Activated CD4-positive, alpha-beta memory T cell treated with anti-CD3 and anti-CD28 coated beads for 36 hours (primary cell): Measurements from ENCODE around the gene PRR18. TPM values are rescaled to one million over a fixed set of nuclear protein-coding genes. Genes with fewer than 3 reads are reported as not detected.
A peak's percentile ranks its signal among the peaks of the same experiment; 100 is the strongest.

Experiments
- CTCF ChIA-PET: fragments of 350-600 bp; sonication (Branson Sonifier 250); formaldehyde crosslinking; loops from one replicate; lab custom pipeline; 2021; ENCODE audit warnings: antibody characterized with exemption, inconsistent platforms; lab: Charles Lee
- POLR2A ChIA-PET: fragments of 350-600 bp; sonication (Branson Sonifier 250); formaldehyde crosslinking; loops from one replicate; lab custom pipeline; 2021; ENCODE audit warnings: antibody characterized with exemption; lab: Charles Lee
- DNase-seq: peaks from one replicate; pipeline ENCODE4 v3.0.0-alpha.2; 2020
- H3K27ac Mint-ChIP-seq: one replicate; pipeline ENCODE4 v1.8.0; 2021; ENCODE audit warnings: mixed read lengths
- H3K27me3 Mint-ChIP-seq: one replicate; pipeline ENCODE4 v1.8.0; 2021; ENCODE audit warnings: mixed read lengths
- H3K36me3 Mint-ChIP-seq: one replicate; pipeline ENCODE4 v1.8.0; 2021; ENCODE audit warnings: mixed read lengths
- H3K4me1 Mint-ChIP-seq: one replicate; pipeline ENCODE4 v1.8.0; 2021; ENCODE audit warnings: low read depth, mixed read lengths
- H3K4me3 Mint-ChIP-seq: one replicate; pipeline ENCODE4 v1.8.0; 2021; ENCODE audit warnings: mild to moderate bottlenecking, mixed read lengths
- H3K9me3 Mint-ChIP-seq: one replicate; pipeline ENCODE4 v1.8.0; 2021; ENCODE audit warnings: mixed read lengths
- intact Hi-C: fragments of 100-400 bp; cut with micrococcal nuclease; formaldehyde crosslinking; loops from one replicate; pipeline ENCODE4 v1.15.1; 2023
- total RNA-seq, 2 experiments: library from RNA; stranded (reverse); gene quantifications; one replicate each; pipeline ENCODE4 v1.2.3, GENCODE V29; 2021

The PRR18 gene
- total RNA-seq, 2 experiments from 2014 or later: 0.17 TPM; not detected in 1

GRCh38 chr6:166344240-166344639, 36.0 kb upstream of the PRR18 start:
- CTCF ChIA-PET: interaction anchor here (0.8 to 1.3 kb wide), 2 partner anchors 11 to 37 kb away, joined by 3 read pairs; no protein-coding TSS in a partner anchor

GRCh38 chr6:166343150-166343487, 34.9 kb upstream of the PRR18 start:
- Mint-ChIP-seq H3K4me3 (peak overlapping the region; percentile 83), H3K27ac (peak overlapping the region; percentile 35), H3K4me1 (peaks cover 16% of the 10 kb centered on the region), H3K9me3 (no peaks in the 10 kb centered on the region), H3K36me3 (peaks cover 2% of the 10 kb centered on the region), H3K27me3 (no peaks in the 10 kb centered on the region)
- intact Hi-C loops: loop anchor here (1.0 to 5.0 kb wide), 4 partner anchors 38 to 144 kb away; no protein-coding TSS in a partner anchor
- DNase-seq: no peak
- CTCF ChIA-PET: interaction anchor here (1.3 to 1.8 kb wide), 2 partner anchors 30 to 38 kb away, joined by 3 to 9 read pairs; no protein-coding TSS in a partner anchor
- POLR2A ChIA-PET: interaction anchor here (0.9 to 2.2 kb wide), 2 partner anchors 9 to 38 kb away, joined by 4 to 6 read pairs; no protein-coding TSS in a partner anchor

More at GRCh38 chr6:166344240-166344639, 36.0 kb upstream of the PRR18 start:
- peaks cover 21% of the 10 kb centered on the region for H3K4me1 Mint-ChIP-seq
- DNase-seq: no peak
- POLR2A ChIA-PET: no interaction called here
- H3K36me3 Mint-ChIP-seq: peaks cover 4% of the 10 kb centered on the region
- no peak overlapping the region for H3K4me3 Mint-ChIP-seq
- H3K9me3 Mint-ChIP-seq: peaks cover 3% of the 10 kb centered on the region
- intact Hi-C loops: loop anchor here (5.0 kb wide), 3 partner anchors 52 to 143 kb away; no protein-coding TSS in a partner anchor
- no peaks in the 10 kb centered on the region for H3K27me3 Mint-ChIP-seq
- H3K27ac Mint-ChIP-seq: no peak overlapping the region

- peak; percentile 85 for DNase-seq
- intact Hi-C loops: loop anchor here (1.0 to 5.0 kb wide), 5 partner anchors 9 to 145 kb away; no protein-coding TSS in a partner anchor
- H3K27me3 Mint-ChIP-seq: no peaks in the 10 kb centered on the region
- H3K27ac Mint-ChIP-seq: peak within 1 kb of the TSS; percentile 86
- peaks cover 11% of the 10 kb centered on the region for H3K4me1 Mint-ChIP-seq
- H3K9me3 Mint-ChIP-seq: no peaks in the 10 kb centered on the region
- H3K36me3 Mint-ChIP-seq: peaks cover 4% of the 10 kb centered on the region
- H3K4me3 Mint-ChIP-seq: peak within 1 kb of the TSS; percentile 83
- CTCF ChIA-PET: interaction anchor here (1.0 to 1.8 kb wide), 3 partner anchors 29 to 58 kb away, joined by 4 to 9 read pairs (median 5); no protein-coding TSS in a partner anchor
- POLR2A ChIA-PET: interaction anchor here (0.9 to 2.2 kb wide), 4 partner anchors 9 to 41 kb away, joined by 3 to 6 read pairs (median 4); no protein-coding TSS in a partner anchor
Measured at GRCh38 chr6:166342349-166343149, 34.4 kb upstream of the PRR18 start, which contains the start of gene SFT2D1. SFT2D1 (minus strand) TSS chr6:166342545; CDS start chr6:166342481, 64 bp downstream.

- no peaks in the 10 kb centered on the region for H3K9me3 Mint-ChIP-seq
- DNase-seq: no peak
- POLR2A ChIA-PET: interaction anchor here (1.0 to 2.2 kb wide), 3 partner anchors 8 to 42 kb away, joined by 3 to 6 read pairs (median 3); no protein-coding TSS in a partner anchor
- H3K27me3 Mint-ChIP-seq: no peaks in the 10 kb centered on the region
- peaks cover 8% of the 10 kb centered on the region for H3K36me3 Mint-ChIP-seq
- peaks cover 11% of the 10 kb centered on the region for H3K4me1 Mint-ChIP-seq
- intact Hi-C loops: loop anchor here (1.0 to 5.0 kb wide), 5 partner anchors 9 to 285 kb away; partner anchors contain the start of gene RPS6KA2
- peak overlapping the region; percentile 83 for H3K4me3 Mint-ChIP-seq
- CTCF ChIA-PET: interaction anchor here (0.6 to 1.8 kb wide), 5 partner anchors 29 to 58 kb away, joined by 4 to 9 read pairs (median 5); no protein-coding TSS in a partner anchor
- H3K27ac Mint-ChIP-seq: peak overlapping the region; percentile 79
Measured at GRCh38 chr6:166341977-166342348, 33.8 kb upstream of the PRR18 start.

- POLR2A ChIA-PET: interaction anchor here (1.0 to 2.2 kb wide), 3 partner anchors 8 to 42 kb away, joined by 3 to 6 read pairs (median 3); no protein-coding TSS in a partner anchor
- CTCF ChIA-PET: interaction anchor here (0.6 to 1.2 kb wide), 4 partner anchors 39 to 59 kb away, joined by 4 to 5 read pairs (median 4); no protein-coding TSS in a partner anchor
- peaks cover 15% of the 10 kb centered on the region for H3K4me1 Mint-ChIP-seq
Measured at GRCh38 chr6:166341464-166341863, 33.3 kb upstream of the PRR18 start.

GRCh38 chr6:166338854-166339253, 30.7 kb upstream of the PRR18 start:
- no peak overlapping the region for H3K4me3 Mint-ChIP-seq
- no peaks in the 10 kb centered on the region for H3K9me3 Mint-ChIP-seq
- peaks cover 23% of the 10 kb centered on the region for H3K36me3 Mint-ChIP-seq
- intact Hi-C loops: no loop called here
- H3K27ac Mint-ChIP-seq: no peak overlapping the region
- CTCF ChIA-PET: interaction anchor here (0.6 kb wide), 1 partner anchor 54 kb away, joined by 3 read pairs; no protein-coding TSS in a partner anchor
- no peaks in the 10 kb centered on the region for H3K27me3 Mint-ChIP-seq
- DNase-seq: no peak
- POLR2A ChIA-PET: no interaction called here
- peaks cover 40% of the 10 kb centered on the region for H3K4me1 Mint-ChIP-seq

More at GRCh38 chr6:166341464-166341863, 33.3 kb upstream of the PRR18 start:
- H3K27me3 Mint-ChIP-seq: no peaks in the 10 kb centered on the region
- H3K27ac Mint-ChIP-seq: peak overlapping the region; percentile 79
- DNase-seq: no peak
- H3K4me3 Mint-ChIP-seq: peak overlapping the region; percentile 83
- H3K9me3 Mint-ChIP-seq: no peaks in the 10 kb centered on the region
- intact Hi-C loops: loop anchor here (2.0 to 5.0 kb wide), 4 partner anchors 49 to 285 kb away; partner anchors contain the start of gene RPS6KA2
- H3K36me3 Mint-ChIP-seq: peaks cover 8% of the 10 kb centered on the region

- Mint-ChIP-seq H3K36me3 (peaks cover 26% of the 10 kb centered on the region), H3K27me3 (no peaks in the 10 kb centered on the region), H3K4me1 (peaks cover 56% of the 10 kb centered on the region), H3K27ac (no peak overlapping the region), H3K9me3 (no peaks in the 10 kb centered on the region), H3K4me3 (no peak overlapping the region)
- ChIA-PET CTCF (interaction anchor here (1.2 to 2.4 kb wide), 3 partner anchors 13 to 44 kb away, joined by 3 to 9 read pairs (median 7); no protein-coding TSS in a partner anchor), POLR2A (no interaction called here)
- intact Hi-C loops: no loop called here
- no peak for DNase-seq
Measured at GRCh38 chr6:166336847-166337246, 28.7 kb upstream of the PRR18 start.

- intact Hi-C loops: no loop called here
- Mint-ChIP-seq H3K36me3 (peaks cover 25% of the 10 kb centered on the region), H3K4me3 (no peak overlapping the region), H3K9me3 (no peaks in the 10 kb centered on the region), H3K27me3 (no peaks in the 10 kb centered on the region), H3K27ac (peak overlapping the region; percentile 18), H3K4me1 (peaks cover 57% of the 10 kb centered on the region)
- ChIA-PET POLR2A (no interaction called here), CTCF (interaction anchor here (2.2 to 2.4 kb wide), 2 partner anchors 22 to 45 kb away, joined by 7 to 9 read pairs; no protein-coding TSS in a partner anchor)
- DNase-seq: no peak
Measured at GRCh38 chr6:166335378-166336302, 27.4 kb upstream of the PRR18 start.

GRCh38 chr6:166334878-166335277, 26.7 kb upstream of the PRR18 start:
- peaks cover 57% of the 10 kb centered on the region for H3K4me1 Mint-ChIP-seq
- ChIA-PET POLR2A (no interaction called here), CTCF (no interaction called here)

GRCh38 chr6:166333172-166333995, 25.2 kb upstream of the PRR18 start:
- H3K27ac Mint-ChIP-seq: peak overlapping the region; percentile 59
- peaks cover 31% of the 10 kb centered on the region for H3K36me3 Mint-ChIP-seq
- ChIA-PET CTCF (interaction anchor here (0.9 kb wide), 1 partner anchor 48 kb away, joined by 4 read pairs; no protein-coding TSS in a partner anchor), POLR2A (interaction anchor here (0.8 to 1.1 kb wide), 2 partner anchors 8 to 10 kb away, joined by 3 to 4 read pairs; no protein-coding TSS in a partner anchor)
- H3K9me3 Mint-ChIP-seq: no peaks in the 10 kb centered on the region
- peak overlapping the region; percentile 27 for H3K4me3 Mint-ChIP-seq
- intact Hi-C loops: loop anchor here (1.0 kb wide), 1 partner anchor 9 kb away; the partner anchor contains the start of gene SFT2D1
- DNase-seq: peak; percentile 48
- H3K27me3 Mint-ChIP-seq: no peaks in the 10 kb centered on the region
- H3K4me1 Mint-ChIP-seq: peaks cover 57% of the 10 kb centered on the region

More at GRCh38 chr6:166334878-166335277, 26.7 kb upstream of the PRR18 start:
- Mint-ChIP-seq H3K36me3 (peaks cover 25% of the 10 kb centered on the region), H3K27ac (no peak overlapping the region), H3K27me3 (no peaks in the 10 kb centered on the region), H3K9me3 (no peaks in the 10 kb centered on the region), H3K4me3 (no peak overlapping the region)
- DNase-seq: no peak
- intact Hi-C loops: no loop called here
